ENCODE data around the gene MPL. TPM values are rescaled to one million over a fixed set of nuclear protein-coding genes. Genes with fewer than 3 reads are reported as not detected.

MPL gene
- total and polyA plus RNA-seq, 8 donors, result not detected

DNA sequence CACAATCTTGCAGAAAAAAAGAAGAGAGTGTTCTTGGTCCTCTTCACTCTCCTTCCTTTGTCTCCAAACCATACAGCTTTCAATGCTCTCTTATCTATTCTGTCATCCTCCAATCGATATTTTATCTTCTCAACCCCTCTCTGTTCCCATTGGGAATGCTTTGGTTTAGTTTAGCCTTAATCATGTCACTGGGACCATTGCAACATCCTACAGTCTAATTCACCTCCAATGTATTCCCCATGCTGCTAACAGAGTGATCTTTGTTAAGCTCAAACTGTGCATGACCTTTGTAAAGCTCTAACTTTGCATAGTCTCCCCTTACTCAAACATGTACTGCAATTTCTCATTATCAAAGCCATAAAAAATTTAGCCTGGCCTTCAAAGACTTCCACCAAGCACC is 2.9 kb downstream of the MPL start:
- Histone ChIP-seq H3K36me3 (no peaks in the 10 kb centered on the region), H3K27ac (no peak overlapping the region), H3K4me3 (no peak overlapping the region), H3K4me1 (peaks cover 0 to 16% (median 7%) of the 10 kb centered on the region in 4 donors), H3K9me3 (no peaks in the 10 kb centered on the region), H3K27me3 (no peaks in the 10 kb centered on the region)
- intact Hi-C loops (cut with DNase I; ENCODE audit: low total_unique reads), result no loop called here
- DNase-seq, result no peak
- TF ChIP-seq POLR2AphosphoS5 (IDR thresholded peaks at IDR 0.05), result no peak
- TF ChIP-seq, protein P1, sequence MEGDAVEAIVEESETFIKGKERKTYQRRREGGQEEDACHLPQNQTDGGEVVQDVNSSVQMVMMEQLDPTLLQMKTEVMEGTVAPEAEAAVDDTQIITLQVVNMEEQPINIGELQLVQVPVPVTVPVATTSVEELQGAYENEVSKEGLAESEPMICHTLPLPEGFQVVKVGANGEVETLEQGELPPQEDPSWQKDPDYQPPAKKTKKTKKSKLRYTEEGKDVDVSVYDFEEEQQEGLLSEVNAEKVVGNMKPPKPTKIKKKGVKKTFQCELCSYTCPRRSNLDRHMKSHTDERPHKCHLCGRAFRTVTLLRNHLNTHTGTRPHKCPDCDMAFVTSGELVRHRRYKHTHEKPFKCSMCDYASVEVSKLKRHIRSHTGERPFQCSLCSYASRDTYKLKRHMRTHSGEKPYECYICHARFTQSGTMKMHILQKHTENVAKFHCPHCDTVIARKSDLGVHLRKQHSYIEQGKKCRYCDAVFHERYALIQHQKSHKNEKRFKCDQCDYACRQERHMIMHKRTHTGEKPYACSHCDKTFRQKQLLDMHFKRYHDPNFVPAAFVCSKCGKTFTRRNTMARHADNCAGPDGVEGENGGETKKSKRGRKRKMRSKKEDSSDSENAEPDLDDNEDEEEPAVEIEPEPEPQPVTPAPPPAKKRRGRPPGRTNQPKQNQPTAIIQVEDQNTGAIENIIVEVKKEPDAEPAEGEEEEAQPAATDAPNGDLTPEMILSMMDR (IDR thresholded peaks at IDR 0.05), result no peak
- no peak for TF ChIP-seq EP300 (IDR thresholded peaks at IDR 0.05)
- no peak for TF ChIP-seq POLR2A (IDR thresholded peaks at IDR 0.05)
- 32 to 48% (median 44%) methylated on average over 1 of the region's 1 CpG for WGBS, 5 donors

DNA sequence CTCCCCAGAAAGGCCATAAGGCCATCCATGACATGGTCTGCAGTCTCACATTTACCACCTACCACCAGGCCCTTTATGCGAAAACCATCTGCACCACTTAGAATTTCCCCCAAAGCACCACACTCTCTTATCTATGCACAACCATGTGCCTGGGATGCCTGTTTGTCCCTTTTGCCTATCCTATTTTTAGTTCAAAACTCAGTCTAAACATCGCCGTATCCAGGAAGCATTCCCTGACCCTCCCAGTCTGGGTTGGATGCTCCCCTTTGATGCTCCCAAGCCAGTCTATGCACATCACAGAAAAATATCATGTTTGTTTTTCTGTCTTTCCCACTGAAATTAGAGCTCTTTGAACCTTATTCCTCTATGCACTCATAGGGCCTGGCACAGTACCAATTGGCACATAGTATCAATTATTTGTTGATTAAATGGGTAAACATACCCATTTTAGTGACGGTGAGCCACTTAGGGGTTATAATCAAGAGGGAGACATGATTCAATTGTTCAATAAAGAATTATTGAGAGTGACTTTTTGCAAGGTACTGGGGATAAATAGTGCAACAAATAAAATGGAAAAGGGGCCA is 6.7 kb downstream of the MPL start:
- peak overlapping the region in 3 of 5 donors; percentile 20 to 39 (median 27) for H3K27ac ChIP-seq
- H3K36me3 ChIP-seq, result no peaks in the 10 kb centered on the region
- no peaks in the 10 kb centered on the region for H3K27me3 ChIP-seq
- DNase-seq, result no peak
- peaks cover under 1 to 32% (median 17%) of the 10 kb centered on the region in 4 donors for H3K4me1 ChIP-seq
- H3K4me3 ChIP-seq, result no peak overlapping the region
- TF ChIP-seq EP300 (IDR thresholded peaks at IDR 0.05), result no peak
- no peak for TF ChIP-seq POLR2AphosphoS5 (IDR thresholded peaks at IDR 0.05)
- TF ChIP-seq, protein P1 (IDR thresholded peaks at IDR 0.05), result no peak
- TF ChIP-seq POLR2A (IDR thresholded peaks at IDR 0.05), result no peak
- whole genome bisulfite sequencing, 5 donors, result 48 to 59% (median 56%) methylated on average over 4 of the region's 4 CpGs
- intact Hi-C loops (cut with DNase I; ENCODE audit: low total_unique reads), result no loop called here
- H3K9me3 ChIP-seq, result no peaks in the 10 kb centered on the region

DNA sequence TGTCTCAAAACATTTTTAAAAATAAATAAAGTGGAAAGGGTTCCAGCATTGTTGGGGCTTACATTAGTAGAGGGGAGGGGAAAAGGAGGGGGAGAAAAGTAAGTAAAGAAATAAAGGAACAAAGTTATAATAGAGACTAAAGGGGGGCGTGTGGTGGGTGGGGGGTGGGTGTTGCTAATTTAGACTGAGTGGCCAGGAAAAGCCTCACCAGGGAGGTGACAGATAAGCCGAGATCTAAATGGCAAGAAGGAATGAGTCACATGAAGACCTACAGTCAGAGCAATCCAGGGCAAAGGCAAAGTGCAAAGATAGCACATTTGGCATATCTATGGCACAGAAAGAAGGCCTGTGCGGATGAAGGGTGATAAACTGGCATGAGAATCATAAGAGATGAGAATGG is 7.5 kb downstream of the MPL start:
- peak in 1 of 2 donors; percentile 67 for DNase-seq
- WGBS, 5 donors, result 28 to 44% (median 29%) methylated on average over 3 of the region's 3 CpGs
- H3K4me1 ChIP-seq, result peaks cover 7 to 39% (median 23%) of the 10 kb centered on the region in 4 donors
- H3K9me3 ChIP-seq, result no peaks in the 10 kb centered on the region
- H3K36me3 ChIP-seq, result no peaks in the 10 kb centered on the region
- no peak overlapping the region for H3K4me3 ChIP-seq
- H3K27ac ChIP-seq, result peak overlapping the region in 4 of 5 donors; percentile 20 to 57 (median 33)
- peak in 2 of 3 donors; percentile 20 to 70 for TF ChIP-seq POLR2AphosphoS5 (IDR thresholded peaks at IDR 0.05)
- TF ChIP-seq, protein P1 (IDR thresholded peaks at IDR 0.05), result no peak
- intact Hi-C loops (cut with DNase I; ENCODE audit: low total_unique reads), result no loop called here
- H3K27me3 ChIP-seq, result no peaks in the 10 kb centered on the region

DNA sequence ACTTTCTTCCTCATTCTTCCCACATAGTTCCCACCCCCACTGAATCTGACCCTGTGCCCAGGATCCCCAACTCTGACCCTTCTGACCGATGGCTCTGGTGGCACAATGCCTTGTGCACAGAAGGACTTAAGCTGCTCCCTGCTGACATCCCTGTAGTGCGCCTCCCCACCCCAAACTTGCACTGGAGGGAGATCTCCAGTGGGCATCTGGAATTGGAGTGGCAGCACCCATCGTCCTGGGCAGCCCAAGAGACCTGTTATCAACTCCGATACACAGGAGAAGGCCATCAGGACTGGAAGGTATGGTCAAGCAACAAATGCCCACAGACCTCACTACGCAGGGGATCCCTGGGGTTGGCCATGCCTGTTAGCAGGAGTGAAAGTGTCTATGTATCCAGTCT is 9.0 kb downstream of the MPL start:
- no peaks in the 10 kb centered on the region for H3K27me3 ChIP-seq

More for the DNA sequence above, 9.0 kb downstream of the MPL start:
- Histone ChIP-seq H3K36me3 (no peaks in the 10 kb centered on the region), H3K4me3 (no peak overlapping the region), H3K4me1 (peaks cover 7 to 43% (median 25%) of the 10 kb centered on the region in 4 donors), H3K9me3 (no peaks in the 10 kb centered on the region), H3K27ac (no peak overlapping the region)
- TF ChIP-seq EP300 (IDR thresholded peaks at IDR 0.05) (no peak), POLR2A (IDR thresholded peaks at IDR 0.05) (no peak), POLR2AphosphoS5 (IDR thresholded peaks at IDR 0.05) (no peak)
- TF ChIP-seq, protein P1 (IDR thresholded peaks at IDR 0.05), result no peak
- 91 to 93% (median 91%) methylated on average over 4 to 5 of the region's 5 CpGs for WGBS, 5 donors
- intact Hi-C loops (cut with DNase I; ENCODE audit: low total_unique reads), result no loop called here
- DNase-seq, result peak in 1 of 2 donors; percentile 13
